GM13976 (cell line): Measurements from ENCODE around the gene PPP2R5D.

Experiments used
- DNase-seq: peaks from one replicate; pipeline ENCODE4 v3.0.0; 2012; ENCODE audit warnings: low spot score
- in situ Hi-C: fragments of 300-500 bp; cut with MboI; formaldehyde crosslinking; loops from one replicate; pipeline ENCODE4 v1.12.0; 2022; ENCODE audit warnings: low sequenced_read_pairs, mixed read lengths, inconsistent platforms; ENCODE audit not compliant: unreplicated experiment
- TF ChIP-seq, protein P1 (sequence below): IDR thresholded peaks from 2 replicates; pipeline ENCODE4 v1.5.1; 2012; ENCODE audit warnings: borderline replicate concordance, mild to moderate bottlenecking; ENCODE audit not compliant: insufficient read depth; ENCODE audit errors: extremely low read depth, missing control alignments, control extremely low read depth

PPP2R5D gene

GRCh38 chr6:42978839-42979522 lies 5.4 kb upstream of the PPP2R5D start, which contains the start of gene PEX6:
PEX6 (minus strand) TSS chr6:42979181; CDS start chr6:42979150, 31 bp downstream.
- TF ChIP-seq, protein P1, sequence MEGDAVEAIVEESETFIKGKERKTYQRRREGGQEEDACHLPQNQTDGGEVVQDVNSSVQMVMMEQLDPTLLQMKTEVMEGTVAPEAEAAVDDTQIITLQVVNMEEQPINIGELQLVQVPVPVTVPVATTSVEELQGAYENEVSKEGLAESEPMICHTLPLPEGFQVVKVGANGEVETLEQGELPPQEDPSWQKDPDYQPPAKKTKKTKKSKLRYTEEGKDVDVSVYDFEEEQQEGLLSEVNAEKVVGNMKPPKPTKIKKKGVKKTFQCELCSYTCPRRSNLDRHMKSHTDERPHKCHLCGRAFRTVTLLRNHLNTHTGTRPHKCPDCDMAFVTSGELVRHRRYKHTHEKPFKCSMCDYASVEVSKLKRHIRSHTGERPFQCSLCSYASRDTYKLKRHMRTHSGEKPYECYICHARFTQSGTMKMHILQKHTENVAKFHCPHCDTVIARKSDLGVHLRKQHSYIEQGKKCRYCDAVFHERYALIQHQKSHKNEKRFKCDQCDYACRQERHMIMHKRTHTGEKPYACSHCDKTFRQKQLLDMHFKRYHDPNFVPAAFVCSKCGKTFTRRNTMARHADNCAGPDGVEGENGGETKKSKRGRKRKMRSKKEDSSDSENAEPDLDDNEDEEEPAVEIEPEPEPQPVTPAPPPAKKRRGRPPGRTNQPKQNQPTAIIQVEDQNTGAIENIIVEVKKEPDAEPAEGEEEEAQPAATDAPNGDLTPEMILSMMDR: no peak
- peak; percentile 95 for DNase-seq
- in situ Hi-C loops: no loop called here

GRCh38 chr6:42979523-42980177 lies 4.7 kb upstream of the PPP2R5D start:
- TF ChIP-seq, protein P1: no peak
- in situ Hi-C loops: no loop called here
- no peak for DNase-seq

- TF ChIP-seq, protein P1: no peak
- DNase-seq: no peak
- in situ Hi-C loops: no loop called here
Observed at GRCh38 chr6:42981836-42982235, 2.5 kb upstream of the PPP2R5D start.

DNA sequence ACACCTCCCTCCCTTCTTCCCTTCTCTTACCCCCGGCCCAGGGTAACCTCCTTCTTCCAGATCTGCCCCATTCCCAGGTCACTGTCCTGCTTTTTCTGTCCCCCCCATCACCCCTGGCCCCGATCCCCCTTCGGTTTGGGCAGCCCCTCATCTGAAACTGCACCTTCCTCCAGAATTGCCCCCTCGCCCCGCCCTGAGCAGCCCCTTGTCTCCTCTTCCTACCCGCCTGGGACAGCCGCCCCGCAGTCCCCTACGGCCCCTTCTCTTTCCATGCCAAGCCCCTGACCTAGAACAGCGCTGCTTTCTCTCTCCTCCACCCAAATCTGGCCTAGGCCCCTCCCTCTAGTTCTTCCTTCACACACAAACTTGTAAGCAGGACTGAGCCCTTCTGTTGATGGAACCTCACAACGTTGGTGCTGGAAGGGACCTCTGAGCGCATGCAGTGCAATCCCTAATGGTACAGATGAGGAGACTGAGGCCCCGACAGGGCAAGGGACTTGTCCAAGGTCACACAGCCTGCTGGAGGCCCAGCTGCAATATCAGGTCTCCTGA lies 630 bp downstream of the PPP2R5D start:
- in situ Hi-C loops: no loop called here

DNA sequence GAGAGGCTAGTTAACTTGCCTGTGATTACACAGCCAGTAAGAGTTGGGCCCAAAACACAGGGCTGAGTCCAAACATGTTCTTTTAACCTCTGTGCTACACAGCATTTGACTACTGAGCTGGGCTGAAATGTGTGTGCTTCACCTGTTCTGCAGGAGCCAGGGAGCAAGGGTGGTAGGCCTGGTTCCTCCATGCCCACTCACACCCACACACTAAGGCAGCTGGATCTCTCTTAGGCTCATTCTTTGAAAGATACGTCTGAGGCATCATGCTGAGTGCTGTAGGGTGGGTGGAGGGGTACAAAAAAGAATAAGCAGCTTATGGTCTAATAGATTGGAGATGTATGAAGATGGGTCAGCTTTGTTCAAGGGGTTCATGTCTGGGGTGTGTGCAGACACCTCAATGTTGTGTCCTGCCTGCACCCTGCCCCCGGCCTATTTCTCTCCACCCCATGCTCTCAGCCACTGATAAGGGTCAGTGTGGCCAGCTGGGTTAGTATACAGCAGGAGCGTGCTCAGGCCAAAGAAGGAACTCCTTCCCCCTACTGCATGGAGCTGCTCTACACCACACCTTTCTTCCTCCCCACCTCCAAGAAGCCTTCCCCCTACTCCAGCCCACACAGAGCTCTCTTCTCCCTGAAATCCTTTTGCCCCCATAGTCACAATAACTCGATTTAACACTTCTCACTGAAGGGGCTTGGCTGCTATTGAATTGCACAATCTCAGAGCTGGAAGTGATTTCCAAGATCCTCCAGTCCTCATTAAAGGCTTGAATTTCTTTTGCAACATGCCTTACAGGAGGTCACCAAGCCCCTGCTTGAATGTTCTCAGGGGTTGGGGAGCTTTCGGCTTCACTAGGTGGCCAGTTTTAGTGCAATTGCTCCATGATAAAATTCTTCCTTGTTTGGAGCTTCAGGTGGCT lies 3.4 kb downstream of the PPP2R5D start:
- DNase-seq: no peak
- TF ChIP-seq, protein P1: no peak
- in situ Hi-C loops: no loop called here

More for the DNA sequence above, 630 bp downstream of the PPP2R5D start:
- TF ChIP-seq, protein P1: no peak
- DNase-seq: no peak

GRCh38 chr6:42988486-42989020 lies 4.2 kb downstream of the PPP2R5D start:
- in situ Hi-C loops: no loop called here
- TF ChIP-seq, protein P1: no peak
- DNase-seq: no peak
